ENCODE results near the gene USP24. TPM values are rescaled to one million over a fixed set of nuclear protein-coding genes. Genes with fewer than 3 reads are reported as not detected.

USP24 gene
- total and polyA plus RNA-seq, 10 of the 15 experiments (the other 5 are each of a cell fraction or from before 2014, with no cell fraction given): 4.6 to 36.5 (median 25.3) TPM

DNA sequence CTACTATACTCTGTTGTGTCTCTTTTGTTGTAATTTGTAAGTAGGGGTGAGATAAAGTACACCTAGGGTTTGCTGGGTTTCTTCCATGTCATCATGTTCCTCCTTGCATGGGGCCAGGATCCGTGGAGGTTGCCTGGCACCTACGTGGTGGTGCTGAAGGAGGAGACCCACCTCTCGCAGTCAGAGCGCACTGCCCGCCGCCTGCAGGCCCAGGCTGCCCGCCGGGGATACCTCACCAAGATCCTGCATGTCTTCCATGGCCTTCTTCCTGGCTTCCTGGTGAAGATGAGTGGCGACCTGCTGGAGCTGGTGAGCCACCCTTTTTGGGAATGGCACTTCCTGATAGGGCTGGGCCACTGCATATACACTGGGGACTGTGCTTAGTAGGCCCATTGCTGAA, 171.4 kb downstream of the USP24 start:
- no peak for FAIRE-seq
- intact Hi-C loops (cut with micrococcal nuclease; ENCODE audit: unreplicated experiment) (no loop called here), in situ Hi-C loops (cut with MboI) (no loop called here)
- H3K4me1 ChIP-seq (ENCODE audit: control insufficient read depth, insufficient read depth, low read length): no peaks in the 10 kb centered on the region
- TF ChIP-seq ZNF24 (IDR thresholded peaks at IDR 0.05) (no peak), SMAD5 (IDR thresholded peaks at IDR 0.05; ENCODE audit: low read depth) (no peak), CBX3 (IDR thresholded peaks at IDR 0.05; ENCODE audit: borderline replicate concordance, low read depth) (no peak), SP1 (IDR thresholded peaks at IDR 0.05; ENCODE audit: low read depth, low read length) (no peak), ZSCAN29 (IDR thresholded peaks at IDR 0.05) (no peak), RBBP5 (conservative IDR thresholded peaks at IDR 0.05) (no peak), DPF2 (IDR thresholded peaks at IDR 0.05) (no peak)
- H4K20me1 ChIP-seq (ENCODE audit: control insufficient read depth, insufficient read depth): no peaks in the 10 kb centered on the region
- H3K9ac ChIP-seq (ENCODE audit: control insufficient read depth, insufficient read depth, low read length): no peak overlapping the region
- no peak overlapping the region for H3K4me3 ChIP-seq
- ChIA-PET POLR2A (no interaction called here), CTCF (no interaction called here), RAD21 (ENCODE audit: unreplicated experiment) (no interaction called here), SMC1A (ENCODE audit: uncharacterized antibody, unreplicated experiment) (no interaction called here)
- H2AFZ ChIP-seq (ENCODE audit: control insufficient read depth, low read depth, low read length): no peak overlapping the region
- ATAC-seq: no peak
- no peaks in the 10 kb centered on the region for H3K9me3 ChIP-seq (replicated peaks; ENCODE audit: control insufficient read depth, insufficient read depth, low read length)
- BruUV-seq (replicated peaks): no TSS peak
- no peaks in the 10 kb centered on the region for H3K36me3 ChIP-seq (ENCODE audit: control insufficient read depth in 2 of 2, insufficient read depth in 2 of 2, low read length in 1 of 2)
- no peak for DNase-seq (ENCODE audit: low read depth, low spot score)
- no peak overlapping the region for H3K4me2 ChIP-seq (ENCODE audit: control insufficient read depth, insufficient read depth)
- H3K79me2 ChIP-seq (ENCODE audit: control insufficient read depth, insufficient read depth, low read length): no peaks in the 10 kb centered on the region
- no peak overlapping the region for H3K27ac ChIP-seq (ENCODE audit: control insufficient read depth, insufficient read depth)
- 35% methylated on average over 9 of the region's 9 CpGs for WGBS (ENCODE audit: insufficient coverage, insufficient replicate concordance, low lambda C conversion rate, missing lambda C conversion rate)
- H3K27me3 ChIP-seq (replicated peaks in 1 of 2; ENCODE audit: control insufficient read depth in 2 of 2, insufficient read depth in 2 of 2, low read length in 1 of 2): peaks cover 3 to 8% of the 10 kb centered on the region in 2 experiments; a peak in 3 of 4 replicates

DNA sequence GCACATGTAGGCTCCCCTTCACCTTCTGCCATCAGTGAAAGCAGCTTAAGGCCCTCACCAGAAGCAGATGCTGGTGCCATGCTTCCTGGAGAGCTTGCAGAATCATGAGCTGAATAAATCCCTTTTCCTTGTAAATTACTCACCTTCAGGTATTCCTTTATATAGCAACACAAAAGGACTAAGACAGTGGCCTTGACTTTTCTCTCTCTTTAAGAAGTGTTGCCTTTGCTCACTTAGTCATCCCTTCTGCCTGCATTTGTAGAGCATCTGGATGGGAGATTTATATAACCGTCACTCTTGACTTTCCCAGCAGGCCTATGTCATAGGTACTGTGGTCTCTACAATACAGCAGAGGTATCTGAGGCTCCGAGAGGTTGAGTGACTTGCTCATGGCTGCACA, 172.2 kb downstream of the USP24 start:
- FAIRE-seq (no peak), DNase-seq (ENCODE audit: low read depth, low spot score) (no peak), ATAC-seq (no peak)
- TF ChIP-seq ZNF24 (IDR thresholded peaks at IDR 0.05): no peak
- no peak for TF ChIP-seq NFIC (IDR thresholded peaks at IDR 0.05; ENCODE audit: low read depth, low read length)
- no peak for TF ChIP-seq RBBP5 (conservative IDR thresholded peaks at IDR 0.05)
- TF ChIP-seq, protein P1, sequence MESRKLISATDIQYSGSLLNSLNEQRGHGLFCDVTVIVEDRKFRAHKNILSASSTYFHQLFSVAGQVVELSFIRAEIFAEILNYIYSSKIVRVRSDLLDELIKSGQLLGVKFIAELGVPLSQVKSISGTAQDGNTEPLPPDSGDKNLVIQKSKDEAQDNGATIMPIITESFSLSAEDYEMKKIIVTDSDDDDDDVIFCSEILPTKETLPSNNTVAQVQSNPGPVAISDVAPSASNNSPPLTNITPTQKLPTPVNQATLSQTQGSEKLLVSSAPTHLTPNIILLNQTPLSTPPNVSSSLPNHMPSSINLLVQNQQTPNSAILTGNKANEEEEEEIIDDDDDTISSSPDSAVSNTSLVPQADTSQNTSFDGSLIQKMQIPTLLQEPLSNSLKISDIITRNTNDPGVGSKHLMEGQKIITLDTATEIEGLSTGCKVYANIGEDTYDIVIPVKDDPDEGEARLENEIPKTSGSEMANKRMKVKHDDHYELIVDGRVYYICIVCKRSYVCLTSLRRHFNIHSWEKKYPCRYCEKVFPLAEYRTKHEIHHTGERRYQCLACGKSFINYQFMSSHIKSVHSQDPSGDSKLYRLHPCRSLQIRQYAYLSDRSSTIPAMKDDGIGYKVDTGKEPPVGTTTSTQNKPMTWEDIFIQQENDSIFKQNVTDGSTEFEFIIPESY (IDR thresholded peaks at IDR 0.05): no peak
- no peak for TF ChIP-seq SMAD5 (IDR thresholded peaks at IDR 0.05; ENCODE audit: low read depth)
- TF ChIP-seq KDM1A (IDR thresholded peaks at IDR 0.05; ENCODE audit: borderline replicate concordance): no peak
- no peak for TF ChIP-seq EED (IDR thresholded peaks at IDR 0.05; ENCODE audit: low read depth)
- TF ChIP-seq SRF (IDR thresholded peaks at IDR 0.05; ENCODE audit: low read depth in 2 of 2, low read length in 2 of 2): no peak
- CTCF ChIA-PET: no interaction called here
- RAD21 ChIA-PET (ENCODE audit: unreplicated experiment): no interaction called here
- POLR2A ChIA-PET: no interaction called here
- no peak overlapping the region for H3K9ac ChIP-seq (ENCODE audit: control insufficient read depth, insufficient read depth, low read length)
- peaks cover 4 to 8% of the 10 kb centered on the region in 2 experiments for H3K27me3 ChIP-seq (replicated peaks in 1 of 2; ENCODE audit: control insufficient read depth in 2 of 2, insufficient read depth in 2 of 2, low read length in 1 of 2)
- BruUV-seq (replicated peaks): no TSS peak
- H2AFZ ChIP-seq (ENCODE audit: control insufficient read depth, low read depth, low read length): no peak overlapping the region
- in situ Hi-C loops (cut with MboI) (no loop called here), intact Hi-C loops (cut with micrococcal nuclease; ENCODE audit: unreplicated experiment) (no loop called here)
- SMC1A ChIA-PET (ENCODE audit: uncharacterized antibody, unreplicated experiment): no interaction called here
- no peak overlapping the region for H3K27ac ChIP-seq (ENCODE audit: control insufficient read depth, insufficient read depth)
- no peaks in the 10 kb centered on the region for H3K9me3 ChIP-seq (replicated peaks; ENCODE audit: control insufficient read depth, insufficient read depth, low read length)
- H3K4me1 ChIP-seq (ENCODE audit: control insufficient read depth, insufficient read depth, low read length): no peaks in the 10 kb centered on the region
- H4K20me1 ChIP-seq (ENCODE audit: control insufficient read depth, insufficient read depth): no peaks in the 10 kb centered on the region
- no peaks in the 10 kb centered on the region for H3K36me3 ChIP-seq (ENCODE audit: control insufficient read depth in 2 of 2, insufficient read depth in 2 of 2, low read length in 1 of 2)
- no peak overlapping the region for H3K4me3 ChIP-seq
- WGBS (ENCODE audit: insufficient coverage, insufficient replicate concordance, low lambda C conversion rate, missing lambda C conversion rate): 28% methylated on average over 2 of the region's 2 CpGs
- no peak overlapping the region for H3K4me2 ChIP-seq (ENCODE audit: control insufficient read depth, insufficient read depth)
- H3K79me2 ChIP-seq (ENCODE audit: control insufficient read depth, insufficient read depth, low read length): no peaks in the 10 kb centered on the region

Measured in GM12878 (cell line).